NOMO-1 treated with dmso at 0.1 percent for 144 hours (cell line): ENCODE results near the gene MYG1.
"Not testable (repeated sequence)": the region's sequence is repeated elsewhere in the genome, so short reads cannot be mapped to it uniquely, and the experiment has no call there.

Source experiments
- DNase-seq: peaks from one replicate; lab custom pipeline; 2025; ENCODE audit not compliant: unreplicated experiment; lab: John Stamatoyannopoulos, UW

Gene MYG1

DNA sequence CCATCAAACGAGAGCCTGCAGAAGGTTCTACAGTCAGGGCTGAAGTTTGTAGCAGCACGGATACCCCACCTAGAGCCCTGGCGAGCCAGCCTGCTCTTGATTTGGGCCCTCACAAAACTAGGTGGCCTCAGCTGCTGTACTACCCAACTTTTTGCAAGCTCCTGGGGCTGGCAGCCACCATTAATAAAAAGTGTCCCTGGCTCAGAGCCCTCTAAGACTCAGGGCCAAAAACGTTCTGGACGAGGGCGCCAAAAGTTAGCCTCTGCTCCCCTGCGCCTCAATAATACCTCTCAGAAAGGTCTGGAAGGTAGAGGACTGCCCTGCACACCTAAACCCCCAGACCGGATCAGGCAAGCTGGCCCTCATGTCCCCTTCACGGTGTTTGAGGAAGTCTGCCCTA lies 13.0 kb upstream of the MYG1 start:
- DNase-seq: no peak

DNA sequence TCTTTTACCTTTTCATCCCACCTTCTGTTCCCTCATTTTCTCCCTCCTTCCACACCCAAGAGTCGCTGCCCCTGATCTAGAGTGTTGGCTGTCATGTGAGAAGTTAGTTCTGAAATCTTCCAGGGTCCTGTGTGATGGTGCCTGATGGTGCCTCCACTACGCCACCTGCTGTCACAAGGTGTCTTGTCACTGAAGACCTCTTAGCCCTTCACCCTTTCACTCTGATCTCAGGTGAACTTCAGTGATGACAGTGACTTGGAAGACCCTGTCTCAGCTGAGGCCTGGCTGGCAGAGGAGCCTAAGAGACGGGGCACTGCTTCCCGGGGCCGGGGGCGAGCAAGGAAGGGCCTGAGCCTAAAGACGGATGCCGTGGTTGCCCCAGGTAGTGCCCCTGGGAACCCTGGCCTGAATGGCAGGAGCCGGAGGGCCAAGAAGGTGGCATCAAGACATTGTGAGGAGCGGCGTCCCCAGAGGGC lies 11.7 kb upstream of the MYG1 start:
- DNase-seq: no peak

DNA sequence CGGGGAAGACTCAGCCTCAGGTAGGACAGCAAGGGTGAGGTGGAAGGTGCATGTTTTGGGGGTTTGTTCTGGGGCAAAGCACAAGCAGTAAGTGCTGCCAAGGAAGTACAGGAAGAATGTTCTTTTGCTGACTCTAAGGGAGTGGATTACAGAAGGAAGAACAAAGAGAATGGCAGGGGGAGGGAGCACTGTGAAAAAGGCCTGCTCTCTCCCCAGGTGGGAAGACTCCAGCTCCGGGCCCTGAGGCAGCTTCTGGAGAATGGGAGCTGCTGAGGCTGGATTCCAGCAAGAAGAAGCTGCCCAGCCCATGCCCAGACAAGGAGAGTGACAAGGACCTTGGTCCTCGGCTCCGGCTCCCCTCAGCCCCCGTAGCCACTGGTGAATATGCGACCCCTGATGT lies 11.2 kb upstream of the MYG1 start:
- no peak for DNase-seq

- no peak for DNase-seq
Observed at GRCh38 chr12:53289891-53290290, 9.6 kb upstream of the MYG1 start.

- DNase-seq: no peak
Observed at GRCh38 chr12:53290661-53291060, 8.8 kb upstream of the MYG1 start.

- DNase-seq: no peak
Observed at GRCh38 chr12:53292426-53292825, 7.1 kb upstream of the MYG1 start.

DNA sequence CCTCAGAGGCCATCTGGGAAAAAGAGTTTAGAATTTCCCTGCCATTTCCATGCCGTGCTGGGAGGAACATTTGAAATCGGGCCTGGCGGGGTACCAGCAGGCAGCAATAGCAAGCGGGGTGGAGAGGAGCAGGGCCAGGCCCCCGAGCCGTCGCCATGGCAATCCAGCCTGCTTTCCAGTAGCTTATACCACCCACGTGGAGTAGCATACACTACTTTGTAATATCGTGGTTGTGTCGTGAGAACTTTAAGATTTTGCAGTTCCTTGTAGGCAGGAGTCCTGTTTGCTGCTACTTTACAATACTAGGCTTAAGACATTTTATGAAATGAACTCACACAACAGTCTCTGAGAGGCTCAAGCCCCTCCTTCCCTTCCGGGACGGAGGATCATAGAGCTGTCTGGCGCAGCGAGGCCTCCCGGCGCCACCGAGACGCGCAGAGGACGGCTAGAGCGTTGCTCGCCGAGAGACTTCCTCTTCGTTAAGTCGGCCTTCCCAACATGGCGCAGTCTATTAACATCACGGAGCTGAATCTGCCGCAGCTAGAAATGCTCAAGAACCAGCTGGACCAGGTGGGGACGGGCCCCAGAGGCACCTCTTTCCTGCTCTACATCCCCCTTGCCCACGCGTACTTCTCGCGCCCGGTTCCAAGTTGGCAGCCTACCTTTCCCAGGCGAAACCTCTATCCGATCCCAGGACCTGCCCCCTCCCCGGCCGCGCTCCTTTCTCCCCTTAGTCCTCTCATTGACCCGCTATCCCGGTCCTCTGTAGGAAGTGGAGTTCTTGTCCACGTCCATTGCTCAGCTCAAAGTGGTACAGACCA lies 4.2 kb upstream of the MYG1 start, which contains the start of gene PFDN5:
PFDN5 (plus strand) TSS at position 473 of the 821 bp plus-strand sequence; CDS start at position 499, 26 bp downstream.
- DNase-seq: peak; percentile 74

- no peak for DNase-seq
Observed at GRCh38 chr12:53295891-53296219, 3.6 kb upstream of the MYG1 start.

- not testable (repeated sequence) for DNase-seq
Observed at GRCh38 chr12:53297106-53297505, 2.4 kb upstream of the MYG1 start.

- peak; percentile 53 for DNase-seq
Observed at GRCh38 chr12:53298164-53298563, 1.3 kb upstream of the MYG1 start.

DNA sequence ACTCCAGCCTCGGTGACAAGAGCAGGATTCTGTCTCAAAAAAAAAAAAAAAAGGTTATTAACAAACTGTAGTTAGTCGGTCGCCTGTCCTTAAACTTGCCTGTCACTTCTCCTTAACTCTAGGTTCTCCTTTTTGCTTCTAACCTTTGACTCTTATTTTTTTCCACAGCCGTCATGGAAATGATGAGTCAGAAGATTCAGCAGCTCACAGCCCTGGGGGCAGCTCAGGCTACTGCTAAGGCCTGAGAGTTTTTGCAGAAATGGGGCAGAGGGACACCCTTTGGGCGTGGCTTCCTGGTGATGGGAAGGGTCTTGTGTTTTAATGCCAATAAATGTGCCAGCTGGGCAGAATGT lies 418 bp upstream of the MYG1 start:
- DNase-seq: peak; percentile 97

DNA sequence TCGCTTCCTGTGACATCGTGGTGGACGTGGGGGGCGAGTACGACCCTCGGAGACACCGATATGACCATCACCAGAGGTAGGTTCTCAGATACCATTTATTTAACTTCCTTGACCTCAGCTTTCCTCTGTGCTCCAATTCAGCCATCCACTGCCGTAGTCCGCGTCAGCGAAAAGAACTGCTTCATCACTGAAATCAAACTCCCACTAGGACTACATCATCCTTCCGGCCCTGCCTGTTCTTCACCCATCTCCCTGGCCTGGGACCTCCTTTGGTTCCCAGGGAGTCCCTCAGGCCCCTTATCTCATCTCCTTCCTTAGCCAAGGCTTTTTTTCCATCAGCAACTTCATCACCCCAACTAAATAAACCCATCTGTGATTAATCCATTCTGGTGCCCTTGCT lies 692 bp downstream of the MYG1 start:
- DNase-seq: no peak

DNA sequence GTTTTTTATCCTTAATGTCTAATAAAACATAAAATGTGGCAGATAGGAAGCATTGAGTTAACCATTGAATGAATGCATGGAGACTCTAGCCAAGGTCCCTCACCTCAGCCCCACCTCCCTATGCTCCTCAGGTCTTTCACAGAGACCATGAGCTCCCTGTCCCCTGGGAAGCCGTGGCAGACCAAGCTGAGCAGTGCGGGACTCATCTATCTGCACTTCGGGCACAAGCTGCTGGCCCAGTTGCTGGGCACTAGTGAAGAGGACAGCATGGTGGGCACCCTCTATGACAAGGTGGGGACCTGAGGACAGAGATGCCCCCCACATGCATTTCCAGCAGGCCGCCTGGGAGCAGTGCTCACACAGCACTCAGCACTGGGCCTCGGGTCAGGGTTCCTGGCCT lies 3.4 kb downstream of the MYG1 start:
- no peak for DNase-seq

DNA sequence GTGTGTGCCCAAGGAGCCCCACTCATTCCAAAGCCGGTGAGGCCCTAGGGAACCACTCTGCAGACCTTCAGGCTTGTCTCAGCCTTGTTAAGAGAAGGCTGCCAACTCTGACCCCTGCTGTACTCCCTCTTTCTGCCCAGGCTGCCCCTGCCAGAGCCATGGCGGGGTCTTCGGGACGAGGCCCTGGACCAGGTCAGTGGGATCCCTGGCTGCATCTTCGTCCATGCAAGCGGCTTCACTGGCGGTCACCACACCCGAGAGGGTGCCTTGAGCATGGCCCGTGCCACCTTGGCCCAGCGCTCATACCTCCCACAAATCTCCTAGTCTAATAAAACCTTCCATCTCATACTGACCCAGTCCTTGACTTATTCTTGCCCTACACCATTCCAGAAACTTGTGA lies 7.3 kb downstream of the MYG1 start:
- no peak for DNase-seq

DNA sequence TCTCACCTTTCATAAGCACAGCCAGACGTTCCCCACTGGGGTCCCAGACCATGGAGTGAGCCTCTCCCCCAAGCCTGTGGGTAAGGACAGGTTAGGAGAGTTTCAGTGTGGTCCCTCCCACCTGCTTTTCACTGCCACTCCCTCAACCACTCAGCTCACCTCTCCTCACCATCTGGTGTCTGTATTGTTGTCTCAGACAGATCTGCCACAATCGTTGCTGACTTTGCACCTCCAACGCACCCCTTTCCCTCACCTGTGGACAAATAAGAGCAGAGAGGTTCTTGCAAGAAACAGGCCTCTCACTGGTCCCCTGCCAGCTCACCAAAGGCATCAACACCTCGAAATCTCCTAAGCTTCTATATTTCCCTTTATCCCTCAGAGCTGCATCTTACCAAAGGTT lies 8.8 kb downstream of the MYG1 start:
- no peak for DNase-seq

DNA sequence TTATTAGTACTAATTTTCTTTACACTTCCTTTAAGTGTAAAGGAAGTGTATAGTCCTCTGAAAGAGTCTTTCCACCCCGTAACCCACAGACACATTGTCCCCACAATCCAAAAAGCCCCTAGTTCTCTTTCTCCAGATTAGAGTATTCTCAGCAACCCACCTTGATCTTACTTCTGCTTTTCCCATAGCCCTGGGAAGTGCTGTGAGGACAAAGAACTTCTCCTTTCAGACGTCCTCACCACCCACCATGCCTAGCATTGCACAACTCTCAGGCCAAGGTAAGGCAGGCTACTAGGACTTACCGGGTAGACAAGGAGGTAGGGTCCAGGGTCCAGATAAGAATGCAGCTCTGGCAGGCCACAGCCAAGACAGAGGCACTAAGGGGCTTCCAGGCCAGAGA lies 14.5 kb downstream of the MYG1 start:
- no peak for DNase-seq

GRCh38 chr12:53320352-53321195 lies 21.1 kb downstream of the MYG1 start:
- no peak for DNase-seq

DNA sequence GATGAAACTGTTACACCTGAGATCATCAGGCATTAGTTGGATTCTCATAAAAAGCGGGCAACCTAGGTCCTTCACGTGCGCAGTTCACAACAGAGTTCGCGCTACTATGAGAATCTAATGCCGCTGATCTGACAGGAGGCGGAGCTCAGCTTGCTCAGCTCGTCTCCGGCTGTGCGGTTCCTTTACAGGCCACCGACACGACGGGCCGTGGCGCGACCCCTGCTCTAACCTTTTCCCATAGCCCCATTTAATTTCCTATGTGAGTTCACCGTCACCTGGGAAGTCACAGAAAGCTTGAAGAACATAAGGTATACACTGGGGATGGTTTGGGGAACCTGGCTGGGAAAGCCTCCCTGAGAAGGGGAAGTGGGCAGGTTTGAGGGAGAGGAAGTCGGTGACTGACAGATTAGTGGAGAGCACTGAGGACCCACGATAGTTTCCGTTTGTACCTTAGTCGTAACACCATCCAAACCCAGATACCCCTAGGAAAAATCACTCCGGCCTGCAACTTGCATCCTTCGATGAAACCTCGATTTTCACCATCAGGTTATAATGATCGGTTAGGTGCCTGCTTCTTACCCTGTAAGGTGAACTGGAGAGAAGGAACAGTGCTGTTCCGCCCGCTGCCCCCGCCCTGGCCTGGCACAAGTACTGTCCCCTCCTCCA lies 24.8 kb downstream of the MYG1 start:
- DNase-seq: peak; percentile 58

GRCh38 chr12:53324779-53325510 lies 25.4 kb downstream of the MYG1 start:
- peak; percentile 89 for DNase-seq

GRCh38 chr12:53325511-53326061 lies 26.1 kb downstream of the MYG1 start:
- DNase-seq: no peak
